ENCODE measurements around the gene IQGAP3. TPM values are rescaled to one million over a fixed set of nuclear protein-coding genes. Genes with fewer than 3 reads are reported as not detected.
A peak's percentile ranks its signal among the peaks of the same experiment; 100 is the strongest.

IQGAP3 gene
- polyA plus RNA-seq, 1 donor from 2014 or later, result not detected

DNA sequence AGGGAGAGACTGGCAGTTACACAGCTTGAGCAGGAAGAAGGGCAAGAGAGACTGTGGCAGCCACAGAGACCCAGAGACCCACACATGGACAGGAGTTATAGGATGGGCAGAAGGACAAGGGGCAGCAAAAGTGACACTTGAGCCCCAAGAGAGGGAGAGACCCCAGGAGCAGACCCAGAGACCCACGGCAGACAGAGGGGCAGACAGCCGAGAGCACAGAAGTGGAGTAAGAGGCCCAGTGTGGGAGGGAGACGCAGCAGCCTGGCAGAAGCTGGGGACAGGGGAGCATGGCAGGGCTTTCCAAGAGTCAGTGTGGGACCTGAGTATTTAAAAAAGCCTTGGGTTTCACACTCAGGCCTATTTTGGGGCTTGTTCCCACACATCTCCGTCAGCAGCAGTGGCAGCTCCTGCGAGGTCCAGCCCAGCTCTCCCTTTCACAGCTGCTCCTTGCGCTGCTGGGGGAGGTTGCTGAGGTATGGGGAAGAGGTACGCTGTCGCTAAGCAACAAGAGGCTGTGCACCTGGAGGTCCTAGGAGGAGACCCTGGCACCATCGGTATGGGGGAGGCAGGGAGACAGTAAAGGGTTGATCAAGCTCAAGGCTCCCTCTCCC lies 62.8 kb downstream of the IQGAP3 start:
- Histone ChIP-seq H2AFZ (ENCODE audit: low read depth, low read length) (no peak overlapping the region), H3K4me2 (ENCODE audit: low read length) (no peak overlapping the region), H3K27me3 (ENCODE audit: insufficient read depth, low read depth, low read length) (no peaks in the 10 kb centered on the region), H3K9me3 (ENCODE audit: low read length) (no peaks in the 10 kb centered on the region), H3F3A (ENCODE audit: insufficient read depth, low read length, poor library complexity, severe bottlenecking) (no peaks in the 10 kb centered on the region), H3K9ac (ENCODE audit: low read length) (no peak overlapping the region), H3K79me2 (replicated peaks; ENCODE audit: insufficient read depth, low read length) (no peaks in the 10 kb centered on the region), H4K20me1 (ENCODE audit: insufficient read depth) (no peaks in the 10 kb centered on the region), H3K9me2 (ENCODE audit: insufficient read depth, low read length) (no peaks in the 10 kb centered on the region), H3K4me3 (ENCODE audit: low read length) (peak overlapping the region; percentile 6), H3K27ac (ENCODE audit: low read length) (no peak overlapping the region), H3K36me3 (ENCODE audit: insufficient read depth, low read length) (no peaks in the 10 kb centered on the region)
- TF ChIP-seq, protein P1, sequence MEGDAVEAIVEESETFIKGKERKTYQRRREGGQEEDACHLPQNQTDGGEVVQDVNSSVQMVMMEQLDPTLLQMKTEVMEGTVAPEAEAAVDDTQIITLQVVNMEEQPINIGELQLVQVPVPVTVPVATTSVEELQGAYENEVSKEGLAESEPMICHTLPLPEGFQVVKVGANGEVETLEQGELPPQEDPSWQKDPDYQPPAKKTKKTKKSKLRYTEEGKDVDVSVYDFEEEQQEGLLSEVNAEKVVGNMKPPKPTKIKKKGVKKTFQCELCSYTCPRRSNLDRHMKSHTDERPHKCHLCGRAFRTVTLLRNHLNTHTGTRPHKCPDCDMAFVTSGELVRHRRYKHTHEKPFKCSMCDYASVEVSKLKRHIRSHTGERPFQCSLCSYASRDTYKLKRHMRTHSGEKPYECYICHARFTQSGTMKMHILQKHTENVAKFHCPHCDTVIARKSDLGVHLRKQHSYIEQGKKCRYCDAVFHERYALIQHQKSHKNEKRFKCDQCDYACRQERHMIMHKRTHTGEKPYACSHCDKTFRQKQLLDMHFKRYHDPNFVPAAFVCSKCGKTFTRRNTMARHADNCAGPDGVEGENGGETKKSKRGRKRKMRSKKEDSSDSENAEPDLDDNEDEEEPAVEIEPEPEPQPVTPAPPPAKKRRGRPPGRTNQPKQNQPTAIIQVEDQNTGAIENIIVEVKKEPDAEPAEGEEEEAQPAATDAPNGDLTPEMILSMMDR (IDR thresholded peaks at IDR 0.05; ENCODE audit: poor library complexity, severe bottlenecking), result no peak
- TF ChIP-seq, protein P2, sequence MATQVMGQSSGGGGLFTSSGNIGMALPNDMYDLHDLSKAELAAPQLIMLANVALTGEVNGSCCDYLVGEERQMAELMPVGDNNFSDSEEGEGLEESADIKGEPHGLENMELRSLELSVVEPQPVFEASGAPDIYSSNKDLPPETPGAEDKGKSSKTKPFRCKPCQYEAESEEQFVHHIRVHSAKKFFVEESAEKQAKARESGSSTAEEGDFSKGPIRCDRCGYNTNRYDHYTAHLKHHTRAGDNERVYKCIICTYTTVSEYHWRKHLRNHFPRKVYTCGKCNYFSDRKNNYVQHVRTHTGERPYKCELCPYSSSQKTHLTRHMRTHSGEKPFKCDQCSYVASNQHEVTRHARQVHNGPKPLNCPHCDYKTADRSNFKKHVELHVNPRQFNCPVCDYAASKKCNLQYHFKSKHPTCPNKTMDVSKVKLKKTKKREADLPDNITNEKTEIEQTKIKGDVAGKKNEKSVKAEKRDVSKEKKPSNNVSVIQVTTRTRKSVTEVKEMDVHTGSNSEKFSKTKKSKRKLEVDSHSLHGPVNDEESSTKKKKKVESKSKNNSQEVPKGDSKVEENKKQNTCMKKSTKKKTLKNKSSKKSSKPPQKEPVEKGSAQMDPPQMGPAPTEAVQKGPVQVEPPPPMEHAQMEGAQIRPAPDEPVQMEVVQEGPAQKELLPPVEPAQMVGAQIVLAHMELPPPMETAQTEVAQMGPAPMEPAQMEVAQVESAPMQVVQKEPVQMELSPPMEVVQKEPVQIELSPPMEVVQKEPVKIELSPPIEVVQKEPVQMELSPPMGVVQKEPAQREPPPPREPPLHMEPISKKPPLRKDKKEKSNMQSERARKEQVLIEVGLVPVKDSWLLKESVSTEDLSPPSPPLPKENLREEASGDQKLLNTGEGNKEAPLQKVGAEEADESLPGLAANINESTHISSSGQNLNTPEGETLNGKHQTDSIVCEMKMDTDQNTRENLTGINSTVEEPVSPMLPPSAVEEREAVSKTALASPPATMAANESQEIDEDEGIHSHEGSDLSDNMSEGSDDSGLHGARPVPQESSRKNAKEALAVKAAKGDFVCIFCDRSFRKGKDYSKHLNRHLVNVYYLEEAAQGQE (IDR thresholded peaks at IDR 0.05; ENCODE audit: borderline replicate concordance), result no peak
- peak; percentile 24 for TF ChIP-seq EP300 (conservative IDR thresholded peaks at IDR 0.05; ENCODE audit: poor library complexity, severe bottlenecking)

DNA sequence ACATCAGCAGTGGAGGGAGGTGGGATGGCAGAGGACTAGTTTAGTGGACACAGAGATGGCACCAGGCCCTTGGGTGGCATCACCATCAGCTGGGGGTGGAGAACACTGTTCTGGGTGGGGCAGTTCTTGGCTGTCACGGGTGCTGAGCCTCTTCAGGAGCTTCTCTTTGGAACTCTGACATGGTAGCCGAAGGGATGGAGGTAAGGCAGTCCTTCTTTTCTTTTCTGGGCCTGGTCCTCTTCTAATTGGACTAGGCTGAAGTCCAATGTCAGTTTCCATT lies 63.5 kb downstream of the IQGAP3 start:
- no peaks in the 10 kb centered on the region for H3K27me3 ChIP-seq (ENCODE audit: insufficient read depth, low read depth, low read length)
- no peaks in the 10 kb centered on the region for H3K9me2 ChIP-seq (ENCODE audit: insufficient read depth, low read length)
- TF ChIP-seq SMC3 (conservative IDR thresholded peaks at IDR 0.05; ENCODE audit: poor library complexity) (no peak), POLR2AphosphoS5 (IDR thresholded peaks at IDR 0.05) (no peak), RAD21 (conservative IDR thresholded peaks at IDR 0.05) (no peak), EP300 (conservative IDR thresholded peaks at IDR 0.05; ENCODE audit: poor library complexity, severe bottlenecking) (no peak), MXI1 (conservative IDR thresholded peaks at IDR 0.05; ENCODE audit: poor library complexity, severe bottlenecking) (no peak), TAF1 (IDR thresholded peaks at IDR 0.05; ENCODE audit: low read depth) (no peak), EZH2 (IDR thresholded peaks at IDR 0.05; ENCODE audit: borderline replicate concordance, insufficient read depth, low read length, poor library complexity, severe bottlenecking) (no peak)
- TF ChIP-seq, protein P1 (IDR thresholded peaks at IDR 0.05; ENCODE audit: poor library complexity, severe bottlenecking), result no peak
- TF ChIP-seq, protein P2 (IDR thresholded peaks at IDR 0.05; ENCODE audit: borderline replicate concordance), result no peak
- H3K27ac ChIP-seq (ENCODE audit: low read length), result no peak overlapping the region
- H2AFZ ChIP-seq (ENCODE audit: low read depth, low read length), result no peak overlapping the region
- no peak overlapping the region for H3K9ac ChIP-seq (ENCODE audit: low read length)
- no peak overlapping the region for H3K4me3 ChIP-seq (ENCODE audit: low read length)
- H3K9me3 ChIP-seq (ENCODE audit: low read length), result no peaks in the 10 kb centered on the region
- H3F3A ChIP-seq (ENCODE audit: insufficient read depth, low read length, poor library complexity, severe bottlenecking), result no peaks in the 10 kb centered on the region
- H3K4me2 ChIP-seq (ENCODE audit: low read length), result no peak overlapping the region
- H3K79me2 ChIP-seq (replicated peaks; ENCODE audit: insufficient read depth, low read length), result no peaks in the 10 kb centered on the region
- no peaks in the 10 kb centered on the region for H4K20me1 ChIP-seq (ENCODE audit: insufficient read depth)
- H3K36me3 ChIP-seq (ENCODE audit: insufficient read depth, low read length), result no peaks in the 10 kb centered on the region
